GM12878 (cell line): ENCODE results near the gene ZNF726. TPM values are rescaled to one million over a fixed set of nuclear protein-coding genes. Genes with fewer than 3 reads are reported as not detected.
"Not testable (repeated sequence)": the region's sequence is repeated elsewhere in the genome, so short reads cannot be mapped to it uniquely, and the experiment has no call there.

Experiments
- ATAC-seq: fragments of 200-7000 bp; cut with Tn5 transposase; 3 replicates; pipeline ENCODE4 v1.9.1; 2020; ENCODE audit warnings: mild to moderate bottlenecking, moderate library complexity
- BruUV-seq: library from RNA; stranded (reverse); fragments of 400-500 nt; replicated peaks from 2 replicates; lab custom pipeline; 2021; lab: Mats Ljungman, UMichigan
- CTCF ChIA-PET: fragments of 300-600 bp; sonication (Branson Sonifier 250); formaldehyde crosslinking; extraction: SDS; loops from one replicate; lab custom pipeline; 2021; ENCODE audit warnings: inconsistent platforms; lab: Yijun Ruan, JAX
- POLR2A ChIA-PET: fragments of 350-600 bp; formaldehyde crosslinking; extraction: SDS; loops from one replicate; lab custom pipeline; 2021; ENCODE audit warnings: inconsistent platforms; lab: Charles Lee
- RAD21 ChIA-PET: fragments of 300-600 bp; sonication (Branson Sonifier 250); formaldehyde crosslinking; loops from one replicate; lab custom pipeline; 2023; ENCODE audit warnings: antibody characterized with exemption; ENCODE audit not compliant: unreplicated experiment; lab: Charles Lee
- SMC1A ChIA-PET: fragments of 300-600 bp; sonication (Branson Sonifier 250); formaldehyde crosslinking; loops from one replicate; lab custom pipeline; 2023; ENCODE audit not compliant: unreplicated experiment, uncharacterized antibody; lab: Charles Lee
- DNase-seq: peaks from one replicate; pipeline ENCODE4 v3.0.0-alpha.2; 2011; ENCODE audit warnings: low read depth, low spot score
- FAIRE-seq: peaks from 3 replicates; lab custom pipeline; 2011; peaks lifted over from hg19 to GRCh38; lab: Jason Lieb, UNC
- H2AFZ ChIP-seq: 2 replicates; pipeline ENCODE4 v1.6.0; 2011; ENCODE audit warnings: low read depth, low read length, control low read depth; ENCODE audit not compliant: control insufficient read depth
- H3K27ac ChIP-seq: 2 replicates; pipeline ENCODE4 v1.5.1; 2011; ENCODE audit warnings: control low read depth; ENCODE audit not compliant: control insufficient read depth, insufficient read depth
- H3K27me3 ChIP-seq, 2 experiments: replicated peaks in 1 of 2; 2 replicates each; pipeline versions ENCODE4 v1.6.0 to v1.6.1; 2011; ENCODE audit warnings: low read length in 1 of 2; ENCODE audit not compliant: control insufficient read depth in 2 of 2, insufficient read depth in 2 of 2
- H3K36me3 ChIP-seq, 2 experiments: 2 replicates each; pipeline ENCODE4 v1.5.1; 2011; ENCODE audit warnings: low read length in 1 of 2; ENCODE audit not compliant: control insufficient read depth in 2 of 2, insufficient read depth in 2 of 2
- H3K4me1 ChIP-seq: 2 replicates; pipeline ENCODE4 v1.6.1; 2011; ENCODE audit warnings: mild to moderate bottlenecking, low read length, moderate library complexity, mixed read lengths; ENCODE audit not compliant: control insufficient read depth, insufficient read depth
- H3K4me2 ChIP-seq: 2 replicates; pipeline ENCODE4 v1.6.0; 2011; ENCODE audit warnings: control low read depth; ENCODE audit not compliant: control insufficient read depth, insufficient read depth
- H3K4me3 ChIP-seq: fragments of 200-600 bp; sonication (generic); 2 replicates; pipeline ENCODE4 v1.5.1; 2016
- H3K79me2 ChIP-seq: 2 replicates; pipeline ENCODE4 v1.6.0; 2011; ENCODE audit warnings: low read length; ENCODE audit not compliant: control insufficient read depth, insufficient read depth
- H3K9ac ChIP-seq: 2 replicates; pipeline ENCODE4 v1.8.0; 2011; ENCODE audit warnings: low read length, control low read depth, mixed read lengths; ENCODE audit not compliant: control insufficient read depth, insufficient read depth
- H3K9me3 ChIP-seq: replicated peaks from 3 replicates; pipeline ENCODE4 v1.5.1; 2011; ENCODE audit warnings: mild to moderate bottlenecking, low read length; ENCODE audit not compliant: control insufficient read depth, insufficient read depth
- H4K20me1 ChIP-seq: 2 replicates; pipeline ENCODE4 v1.6.0; 2011; ENCODE audit not compliant: control insufficient read depth, insufficient read depth
- WGBS: methylation state at CpG from one replicate; pipeline ENCODE4 v1.1.6; 2016; ENCODE audit warnings: low lambda C conversion rate; ENCODE audit not compliant: insufficient replicate concordance, insufficient coverage; ENCODE audit errors: missing lambda C conversion rate; 5-methylcytosine and 5-hydroxymethylcytosine counted together
- in situ Hi-C: fragments of 300-500 bp; cut with MboI; formaldehyde crosslinking; loops from 9 replicates; pipeline ENCODE4 v1.14.3; 2018; ENCODE audit warnings: mixed read lengths
- intact Hi-C: fragments of 100-400 bp; cut with micrococcal nuclease; formaldehyde crosslinking; loops from one replicate; pipeline ENCODE4 v1.14.2; 2022; ENCODE audit not compliant: unreplicated experiment
- polyA plus RNA-seq, 11 experiments: library from polyadenylated mRNA; depleted of rRNA in 4 of 11; unstranded in 6 of 11; stranded (reverse) in 5 of 11; fragments of >200 nt; fragmentation: Nextera tagmentation in 4 of 11; fragmentation: Illumina TruSeq in 1 of 11; extraction: Ambion mirVana in 4 of 11; extraction: Trizol in 1 of 11; gene quantifications; 1 replicate in 1 of 11; 2 replicates in 10 of 11; pipeline versions ENCODE4 v1.2.1 to v1.2.3, GENCODE V29; 2011 to 2016; ENCODE audit warnings: inconsistent platforms in 2 of 11, missing spikeins in 2 of 11, low read depth in 1 of 11
- total RNA-seq, 4 experiments: library from RNA; depleted of rRNA in 3 of 4; stranded (reverse); fragments of >200 nt in 3 of 4; fragmentation: Illumina TruSeq in 1 of 4; extraction: Trizol in 1 of 4; gene quantifications; 2 replicates each; pipeline versions ENCODE4 v1.2.1 to v1.2.3, GENCODE V29; 2013 to 2021
- TF ChIP-seq, protein P1 (sequence below): fragments of 450-650 bp; formaldehyde crosslinking; IDR thresholded peaks from 2 replicates; pipeline ENCODE4 v1.4.0; 2020; ENCODE audit warnings: mild to moderate bottlenecking, moderate library complexity

Gene ZNF726
- total and polyA plus RNA-seq, 10 of the 15 experiments (the other 5 are each of a cell fraction or from before 2014, with no cell fraction given), result 0.69 to 2.3 (median 1.5) TPM

- RAD21 ChIA-PET, result no interaction called here
- no peak overlapping the region for H3K4me2 ChIP-seq
- intact Hi-C loops, result no loop called here
Measured at GRCh38 chr19:23957660-23958281, 43.1 kb downstream of the ZNF726 start.

DNA sequence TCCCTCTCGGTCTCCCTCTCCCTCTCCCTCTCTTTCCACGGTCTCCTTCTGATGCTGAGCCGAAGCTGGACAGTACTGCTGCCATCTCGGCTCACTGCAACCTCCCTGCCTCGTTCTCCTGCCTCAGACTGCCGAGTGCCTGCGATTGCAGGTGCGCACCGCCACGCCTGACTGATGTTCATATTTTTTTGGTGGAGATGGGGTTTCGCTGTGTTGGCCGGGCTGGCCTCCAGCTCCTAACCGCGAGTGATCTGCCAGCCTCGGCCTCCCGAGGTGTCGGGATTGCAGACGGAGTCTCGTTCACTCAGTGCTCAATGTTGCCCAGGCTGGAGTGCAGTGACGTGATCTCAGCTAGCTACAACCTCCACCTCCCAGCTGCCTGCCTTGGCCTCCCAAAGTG is 48.7 kb downstream of the ZNF726 start:
- H3K36me3 ChIP-seq, H3K79me2 ChIP-seq, H3K27me3 ChIP-seq, BruUV-seq, POLR2A ChIA-PET, H3K9ac ChIP-seq, intact Hi-C loops, RAD21 ChIA-PET, in situ Hi-C loops, H4K20me1 ChIP-seq, H2AFZ ChIP-seq, H3K4me3 ChIP-seq, SMC1A ChIA-PET, H3K9me3 ChIP-seq, ATAC-seq, CTCF ChIA-PET, H3K27ac ChIP-seq, DNase-seq, FAIRE-seq, H3K4me1 ChIP-seq, H3K4me2 ChIP-seq: not testable (repeated sequence)
- WGBS, result 78% methylated on average over 18 of the region's 20 CpGs

More at GRCh38 chr19:23957660-23958281, 43.1 kb downstream of the ZNF726 start:
- Histone ChIP-seq H3K36me3 (no peaks in the 10 kb centered on the region), H3K9me3 (no peaks in the 10 kb centered on the region; the same call in 2 of the 3 replicates), H2AFZ (no peak overlapping the region), H4K20me1 (no peaks in the 10 kb centered on the region), H3K4me1 (no peaks in the 10 kb centered on the region), H3K27me3 (no peaks in the 10 kb centered on the region), H3K9ac (no peak overlapping the region), H3K27ac (no peak overlapping the region), H3K4me3 (no peak overlapping the region), H3K79me2 (no peaks in the 10 kb centered on the region)
- FAIRE-seq, result no peak
- no TSS peak for BruUV-seq
- WGBS, result 64% methylated on average over 15 of the region's 15 CpGs
- TF ChIP-seq, protein P1, sequence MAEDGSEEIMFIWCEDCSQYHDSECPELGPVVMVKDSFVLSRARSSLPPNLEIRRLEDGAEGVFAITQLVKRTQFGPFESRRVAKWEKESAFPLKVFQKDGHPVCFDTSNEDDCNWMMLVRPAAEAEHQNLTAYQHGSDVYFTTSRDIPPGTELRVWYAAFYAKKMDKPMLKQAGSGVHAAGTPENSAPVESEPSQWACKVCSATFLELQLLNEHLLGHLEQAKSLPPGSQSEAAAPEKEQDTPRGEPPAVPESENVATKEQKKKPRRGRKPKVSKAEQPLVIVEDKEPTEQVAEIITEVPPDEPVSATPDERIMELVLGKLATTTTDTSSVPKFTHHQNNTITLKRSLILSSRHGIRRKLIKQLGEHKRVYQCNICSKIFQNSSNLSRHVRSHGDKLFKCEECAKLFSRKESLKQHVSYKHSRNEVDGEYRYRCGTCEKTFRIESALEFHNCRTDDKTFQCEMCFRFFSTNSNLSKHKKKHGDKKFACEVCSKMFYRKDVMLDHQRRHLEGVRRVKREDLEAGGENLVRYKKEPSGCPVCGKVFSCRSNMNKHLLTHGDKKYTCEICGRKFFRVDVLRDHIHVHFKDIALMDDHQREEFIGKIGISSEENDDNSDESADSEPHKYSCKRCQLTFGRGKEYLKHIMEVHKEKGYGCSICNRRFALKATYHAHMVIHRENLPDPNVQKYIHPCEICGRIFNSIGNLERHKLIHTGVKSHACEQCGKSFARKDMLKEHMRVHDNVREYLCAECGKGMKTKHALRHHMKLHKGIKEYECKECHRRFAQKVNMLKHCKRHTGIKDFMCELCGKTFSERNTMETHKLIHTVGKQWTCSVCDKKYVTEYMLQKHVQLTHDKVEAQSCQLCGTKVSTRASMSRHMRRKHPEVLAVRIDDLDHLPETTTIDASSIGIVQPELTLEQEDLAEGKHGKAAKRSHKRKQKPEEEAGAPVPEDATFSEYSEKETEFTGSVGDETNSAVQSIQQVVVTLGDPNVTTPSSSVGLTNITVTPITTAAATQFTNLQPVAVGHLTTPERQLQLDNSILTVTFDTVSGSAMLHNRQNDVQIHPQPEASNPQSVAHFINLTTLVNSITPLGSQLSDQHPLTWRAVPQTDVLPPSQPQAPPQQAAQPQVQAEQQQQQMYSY, result no peak
- DNase-seq, result no peak
- in situ Hi-C loops, result no loop called here
- SMC1A ChIA-PET, result no interaction called here
- no peak for ATAC-seq
- CTCF ChIA-PET, result no interaction called here
- POLR2A ChIA-PET, result no interaction called here

GRCh38 chr19:23963881-23964280 is 49.2 kb downstream of the ZNF726 start:
- WGBS, result 95% methylated on average over 17 of the region's 25 CpGs

More at GRCh38 chr19:23963881-23964280, 49.2 kb downstream of the ZNF726 start:
- H4K20me1 ChIP-seq, H2AFZ ChIP-seq, H3K4me3 ChIP-seq, H3K79me2 ChIP-seq, H3K9me3 ChIP-seq, H3K36me3 ChIP-seq, H3K27ac ChIP-seq, POLR2A ChIA-PET, FAIRE-seq, CTCF ChIA-PET, intact Hi-C loops, DNase-seq, BruUV-seq, ATAC-seq, H3K4me2 ChIP-seq, SMC1A ChIA-PET, RAD21 ChIA-PET, H3K4me1 ChIP-seq, in situ Hi-C loops, H3K9ac ChIP-seq, H3K27me3 ChIP-seq: not testable (repeated sequence)
